Thyroid gland (tissue), 4 donors: ENCODE measurements around the gene PPP3CA. TPM values are rescaled to one million over a fixed set of nuclear protein-coding genes. Genes with fewer than 3 reads are reported as not detected.

Experiments used
- DNase-seq, 2 donors: peaks; one replicate each; pipeline ENCODE4 v3.0.0-alpha.2; 2019
- H3K27ac ChIP-seq, 3 donors: fragments of 200-600 bp; sonication (generic); 1 replicate in 2 of 3; 2 replicates in 1 of 3; pipeline ENCODE4 v1.5.1; 2016 to 2019; ENCODE audit warnings: mild to moderate bottlenecking in 1 of 3, moderate library complexity in 1 of 3
- H3K27me3 ChIP-seq: fragments of 200-600 bp; sonication (generic); one replicate; pipeline ENCODE4 v1.5.1; 2019
- H3K36me3 ChIP-seq, 2 donors: fragments of 200-600 bp; sonication (generic); one replicate each; pipeline ENCODE4 v1.5.1; 2016 to 2019
- H3K4me1 ChIP-seq, 2 donors: fragments of 200-600 bp; sonication (generic); one replicate each; pipeline ENCODE4 v1.5.1; 2017 to 2019
- H3K4me3 ChIP-seq, 3 donors: fragments of 200-600 bp; sonication (generic); replicated peaks in 1 of 3; 1 replicate in 2 of 3; 2 replicates in 1 of 3; pipeline ENCODE4 v1.5.1; 2016; ENCODE audit warnings: mild to moderate bottlenecking in 1 of 3
- H3K9me3 ChIP-seq: fragments of 200-600 bp; sonication (generic); one replicate; pipeline ENCODE4 v1.5.1; 2017
- POLR2A ChIP-seq, 2 donors: fragments of 450-650 bp; IDR thresholded peaks; one replicate each; pipeline ENCODE4 v1.6.1; 2017; ENCODE audit warnings: antibody characterized with exemption in 2 of 2, mild to moderate bottlenecking in 2 of 2, moderate library complexity in 1 of 2
- WGBS, 2 donors: methylation state at CpG; one replicate each; pipeline ENCODE4 v1.1.5; 2017; 5-methylcytosine and 5-hydroxymethylcytosine counted together
- intact Hi-C: fragments of 100-400 bp; cut with DNase I; formaldehyde crosslinking; loops from one replicate; pipeline ENCODE4 v1.15.1; 2023
- total RNA-seq, 4 donors: library from RNA; depleted of rRNA; stranded (reverse); fragments of >200 nt; gene quantifications; one replicate each; pipeline ENCODE4 v1.2.3, GENCODE V29; 2016
- TF ChIP-seq, protein P1 (sequence below), 6 experiments: fragments of 200-600 bp in 3 of 6; fragments of 450-650 bp in 3 of 6; sonication (generic) in 3 of 6; IDR thresholded peaks; one replicate each; pipeline ENCODE4 v1.5.1; 2016 to 2019; ENCODE audit warnings: antibody characterized with exemption in 6 of 6, mild to moderate bottlenecking in 2 of 6, inconsistent platforms in 1 of 6, moderate library complexity in 1 of 6

PPP3CA gene
- total RNA-seq, 4 donors from 2014 or later, result 31.6 to 45.8 (median 34.4) TPM

DNA sequence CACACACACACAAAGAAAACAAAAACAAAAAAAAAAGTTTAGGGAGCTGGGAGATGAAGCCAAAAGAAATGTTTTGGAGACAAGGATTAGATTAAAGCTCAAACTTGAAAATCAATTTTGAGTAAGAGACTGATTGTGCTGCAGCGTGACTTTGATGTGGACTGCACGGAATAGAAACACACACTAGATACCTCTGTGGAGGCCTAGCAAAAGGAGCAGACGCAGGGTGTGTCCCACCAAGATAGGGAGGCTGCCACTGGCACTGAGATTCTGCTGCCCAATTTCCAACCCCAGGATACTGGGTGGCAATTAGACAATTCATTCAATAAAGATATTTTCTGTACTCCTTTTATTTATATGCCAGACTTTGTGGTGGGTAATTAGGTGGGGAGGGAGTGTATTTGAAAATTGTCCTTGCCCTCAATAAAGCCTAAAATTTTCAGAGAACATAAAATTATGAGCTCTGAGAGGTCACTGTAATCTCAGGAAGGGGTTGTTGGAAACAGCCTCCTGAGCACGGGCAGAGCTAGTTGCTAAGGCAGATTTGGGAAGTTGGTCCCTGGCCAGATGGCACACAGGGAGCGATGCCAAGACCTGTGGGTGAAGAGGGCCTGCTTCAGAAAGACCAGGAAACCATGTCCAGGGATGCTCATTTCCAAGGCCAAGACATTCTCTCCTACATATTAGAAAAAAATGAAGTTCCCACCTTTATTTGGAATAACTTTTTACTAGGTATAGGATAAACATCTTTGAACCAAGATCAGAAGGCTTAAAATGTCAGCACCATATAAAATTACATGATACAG lies 1.9 kb upstream of the PPP3CA start:
- no peaks in the 10 kb centered on the region for H3K36me3 ChIP-seq
- DNase-seq, result peak; percentile 88
- 57 to 63% methylated on average over 5 of the region's 5 CpGs for WGBS, 2 donors
- no peak overlapping the region for H3K4me3 ChIP-seq
- no peak for TF ChIP-seq POLR2A (IDR thresholded peaks at IDR 0.05)
- peaks cover 4 to 21% of the 10 kb centered on the region in 2 donors for H3K4me1 ChIP-seq
- no peaks in the 10 kb centered on the region for H3K9me3 ChIP-seq
- peak overlapping the region in 1 of 3 donors; percentile 98 for H3K27ac ChIP-seq
- H3K27me3 ChIP-seq, result no peaks in the 10 kb centered on the region
- intact Hi-C loops, result loop anchor here (10.0 kb wide), 1 partner anchor 154 kb away; no protein-coding TSS in a partner anchor

DNA sequence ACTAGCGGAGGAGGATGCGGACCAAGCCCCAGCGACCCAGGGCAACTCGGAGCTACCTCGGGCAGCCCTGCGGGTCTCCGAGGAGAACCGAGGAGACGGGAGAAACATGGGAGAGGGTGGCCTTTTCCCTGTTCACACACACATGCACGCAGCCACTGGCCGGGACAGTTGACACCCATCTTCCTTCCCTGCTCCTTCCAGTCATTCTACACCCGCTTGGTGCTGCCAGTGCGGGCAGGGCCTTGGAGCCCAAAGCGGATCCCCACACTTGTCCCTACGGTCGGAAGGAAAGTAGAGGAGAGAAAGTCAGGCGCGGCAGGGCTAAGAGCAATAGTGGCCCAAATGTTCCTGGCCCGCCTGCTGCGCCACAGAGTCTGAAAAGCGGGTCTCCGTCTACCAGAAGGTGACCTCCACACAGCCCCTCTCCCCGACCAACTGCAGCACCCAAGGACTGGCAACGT lies 1.1 kb upstream of the PPP3CA start:
- H3K27ac ChIP-seq, result peak overlapping the region; percentile 84 to 98 (median 96)
- H3K27me3 ChIP-seq, result no peaks in the 10 kb centered on the region
- H3K4me1 ChIP-seq, result peaks cover 4 to 21% of the 10 kb centered on the region in 2 donors
- no peaks in the 10 kb centered on the region for H3K36me3 ChIP-seq
- TF ChIP-seq, protein P1, sequence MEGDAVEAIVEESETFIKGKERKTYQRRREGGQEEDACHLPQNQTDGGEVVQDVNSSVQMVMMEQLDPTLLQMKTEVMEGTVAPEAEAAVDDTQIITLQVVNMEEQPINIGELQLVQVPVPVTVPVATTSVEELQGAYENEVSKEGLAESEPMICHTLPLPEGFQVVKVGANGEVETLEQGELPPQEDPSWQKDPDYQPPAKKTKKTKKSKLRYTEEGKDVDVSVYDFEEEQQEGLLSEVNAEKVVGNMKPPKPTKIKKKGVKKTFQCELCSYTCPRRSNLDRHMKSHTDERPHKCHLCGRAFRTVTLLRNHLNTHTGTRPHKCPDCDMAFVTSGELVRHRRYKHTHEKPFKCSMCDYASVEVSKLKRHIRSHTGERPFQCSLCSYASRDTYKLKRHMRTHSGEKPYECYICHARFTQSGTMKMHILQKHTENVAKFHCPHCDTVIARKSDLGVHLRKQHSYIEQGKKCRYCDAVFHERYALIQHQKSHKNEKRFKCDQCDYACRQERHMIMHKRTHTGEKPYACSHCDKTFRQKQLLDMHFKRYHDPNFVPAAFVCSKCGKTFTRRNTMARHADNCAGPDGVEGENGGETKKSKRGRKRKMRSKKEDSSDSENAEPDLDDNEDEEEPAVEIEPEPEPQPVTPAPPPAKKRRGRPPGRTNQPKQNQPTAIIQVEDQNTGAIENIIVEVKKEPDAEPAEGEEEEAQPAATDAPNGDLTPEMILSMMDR (IDR thresholded peaks at IDR 0.05), result no peak
- TF ChIP-seq POLR2A (IDR thresholded peaks at IDR 0.05), result no peak
- H3K9me3 ChIP-seq, result no peaks in the 10 kb centered on the region
- intact Hi-C loops, result loop anchor here (10.0 kb wide), 1 partner anchor 154 kb away; no protein-coding TSS in a partner anchor
- H3K4me3 ChIP-seq, result peak overlapping the region; percentile 45 to 88 (median 58)
- no peak for DNase-seq
- WGBS, 2 donors, result 12 to 21% methylated on average over 19 to 20 of the region's 24 CpGs

DNA sequence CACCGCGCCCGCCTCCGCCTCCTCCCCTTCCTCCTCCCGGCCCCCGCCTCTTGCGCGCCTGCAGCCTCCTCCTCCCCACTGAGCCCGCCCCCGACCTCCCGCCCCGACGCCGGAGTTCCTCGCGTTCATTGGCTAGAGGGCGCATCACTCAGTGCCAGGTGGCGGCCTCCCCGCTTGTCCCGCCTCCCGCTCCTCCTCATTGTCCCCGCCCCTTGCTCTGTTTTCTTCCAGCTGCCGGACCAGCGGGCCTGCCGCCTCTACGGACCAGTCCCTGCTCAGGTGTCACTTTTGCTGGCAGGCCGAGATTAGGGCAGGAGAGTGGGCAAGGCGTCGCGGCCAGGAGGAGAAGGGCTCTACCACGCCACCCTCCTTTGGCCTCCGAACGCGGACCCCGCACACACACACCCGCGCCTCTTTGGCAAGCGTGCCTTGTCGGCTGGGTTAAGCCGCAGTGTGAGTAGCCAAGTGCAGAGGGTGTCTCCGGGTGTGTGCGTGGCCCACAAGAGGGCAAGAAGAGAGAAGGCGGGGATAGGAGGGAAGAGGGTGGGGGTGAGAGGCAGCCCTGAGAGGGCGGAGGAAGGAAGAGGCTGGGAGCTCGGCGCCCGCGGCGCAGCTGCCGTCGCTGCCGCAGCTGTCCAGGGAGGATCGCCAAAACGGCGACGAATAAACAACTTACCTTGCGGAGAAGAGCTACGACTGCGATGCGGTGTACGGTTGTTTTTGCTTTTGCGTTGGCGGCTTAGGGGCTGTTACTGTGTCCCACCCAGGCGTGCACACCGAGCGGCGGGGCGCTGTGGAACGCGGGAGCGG lies 436 bp upstream of the PPP3CA start:
- peaks cover 4 to 21% of the 10 kb centered on the region in 2 donors for H3K4me1 ChIP-seq
- no peaks in the 10 kb centered on the region for H3K36me3 ChIP-seq
- H3K27me3 ChIP-seq, result no peaks in the 10 kb centered on the region
- H3K4me3 ChIP-seq, result peak overlapping the region; percentile 45 to 88 (median 58)
- DNase-seq, result peak; percentile 98 to 99
- intact Hi-C loops, result loop anchor here (10.0 kb wide), 1 partner anchor 153 kb away; no protein-coding TSS in a partner anchor
- TF ChIP-seq, protein P1 (IDR thresholded peaks at IDR 0.05), result peak in 2 of 6 experiments; percentile 3 to 20
- peak; percentile 70 to 96 for TF ChIP-seq POLR2A (IDR thresholded peaks at IDR 0.05)
- 0 to 1% methylated on average over 34 to 67 of the region's 71 CpGs for WGBS, 2 donors
- H3K27ac ChIP-seq, result peak overlapping the region; percentile 84 to 98 (median 96)
- H3K9me3 ChIP-seq, result no peaks in the 10 kb centered on the region

DNA sequence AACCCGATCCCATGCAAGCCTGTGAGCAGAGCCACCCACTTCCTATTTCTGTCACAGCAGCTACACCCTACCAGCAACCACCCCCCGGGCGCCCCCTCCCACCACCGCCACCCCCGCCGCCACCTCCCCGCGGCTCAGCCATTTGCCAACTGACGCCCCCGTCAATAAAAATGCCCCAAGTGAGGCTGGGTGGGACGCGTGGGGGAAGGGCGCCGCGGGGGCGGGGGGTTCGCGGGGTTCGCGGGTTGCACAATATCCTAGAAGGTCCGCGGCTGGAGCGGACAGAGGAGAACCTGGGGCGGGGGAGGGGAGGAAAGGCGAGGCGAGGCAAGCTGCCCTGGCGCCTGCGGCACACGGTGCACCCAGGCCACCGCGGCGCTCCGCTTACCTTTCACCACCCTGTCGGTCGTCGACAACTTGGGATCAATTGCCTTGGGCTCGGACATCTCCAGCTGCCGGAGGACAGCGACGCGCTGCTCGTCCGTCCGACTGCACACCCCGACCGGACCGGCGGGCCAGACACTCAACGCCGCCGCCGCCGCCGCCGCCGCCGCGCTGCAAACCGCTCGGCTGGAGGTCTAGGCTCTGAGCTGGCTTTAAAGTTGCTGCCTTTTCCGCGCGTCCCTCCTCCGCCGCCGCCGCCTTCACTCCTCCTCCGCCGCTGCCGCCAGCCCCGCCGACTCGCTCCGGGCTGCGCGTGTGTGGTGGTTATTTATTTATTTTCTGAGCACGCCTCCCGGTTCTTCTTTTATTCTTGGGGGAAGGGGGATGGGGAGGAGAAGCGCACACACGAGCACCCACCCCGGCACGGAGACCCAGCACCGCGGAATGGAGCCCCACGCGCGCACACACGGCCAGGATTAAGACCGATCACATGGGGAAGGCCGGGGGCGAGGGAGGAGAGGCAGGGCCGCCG lies 717 bp downstream of the PPP3CA start:
- Histone ChIP-seq H3K27me3 (no peaks in the 10 kb centered on the region), H3K9me3 (no peaks in the 10 kb centered on the region), H3K4me3 (peak overlapping the region; percentile 24 to 88 (median 51)), H3K36me3 (no peaks in the 10 kb centered on the region), H3K4me1 (peaks cover 4 to 21% of the 10 kb centered on the region in 2 donors), H3K27ac (peak overlapping the region; percentile 40 to 98 (median 86))
- TF ChIP-seq, protein P1 (IDR thresholded peaks at IDR 0.05), result no peak
- no peak for TF ChIP-seq POLR2A (IDR thresholded peaks at IDR 0.05)
- peak; percentile 70 to 71 for DNase-seq
- intact Hi-C loops, result loop anchor here (10.0 kb wide), 1 partner anchor 152 kb away; no protein-coding TSS in a partner anchor
- WGBS, 2 donors, result 1% methylated on average over 45 to 61 of the region's 93 CpGs
